HG02943 (cell line): ENCODE results near the gene TSPAN12.
"Not testable (repeated sequence)": the region's sequence is repeated elsewhere in the genome, so short reads cannot be mapped to it uniquely, and the experiment has no call there.

Source experiments
- ATAC-seq: cut with Tn5 transposase; IDR thresholded peaks from one replicate; pipeline ENCODE4 v1.9.1; 2021; ENCODE audit warnings: mild to moderate bottlenecking, low read depth, moderate library complexity; ENCODE audit not compliant: unreplicated experiment

Gene TSPAN12

DNA sequence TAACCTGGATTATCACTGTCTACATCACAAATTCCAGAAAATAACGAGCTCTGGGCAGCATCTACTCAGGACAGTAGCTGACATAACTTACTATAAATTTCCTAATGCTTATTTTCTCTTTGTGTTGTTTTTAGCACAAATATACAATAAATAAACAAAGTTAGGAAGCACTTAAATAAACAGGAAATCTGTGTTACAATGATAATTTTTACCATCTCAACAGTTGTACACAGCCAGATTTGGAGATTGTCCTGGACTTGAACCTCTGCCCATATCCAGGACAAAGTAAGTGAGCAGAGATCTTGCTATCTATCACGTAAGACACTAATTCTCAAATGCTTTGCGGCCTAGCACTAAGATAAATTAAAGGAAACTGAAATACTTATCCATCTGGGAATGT, 48.7 kb downstream of the TSPAN12 start:
- no peak for ATAC-seq

DNA sequence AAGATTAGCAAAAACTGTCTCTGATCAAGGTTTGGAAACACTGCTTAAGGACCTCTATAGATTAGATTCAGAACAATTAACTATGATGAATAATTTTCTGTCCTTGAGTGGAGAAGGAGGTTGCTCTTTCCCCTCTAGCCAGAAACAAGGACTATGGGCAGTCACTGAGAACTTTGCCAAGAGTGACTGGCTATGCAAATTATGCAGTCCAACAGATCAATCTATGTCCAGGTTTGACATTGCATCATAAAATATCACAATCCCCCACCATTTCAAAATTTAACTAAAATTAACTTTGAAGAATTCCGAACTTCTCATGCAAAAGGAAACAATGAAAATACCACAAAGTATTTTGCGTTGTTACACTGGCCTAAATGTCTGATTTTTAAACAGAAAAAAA, 50.6 kb downstream of the TSPAN12 start:
- no peak for ATAC-seq

DNA sequence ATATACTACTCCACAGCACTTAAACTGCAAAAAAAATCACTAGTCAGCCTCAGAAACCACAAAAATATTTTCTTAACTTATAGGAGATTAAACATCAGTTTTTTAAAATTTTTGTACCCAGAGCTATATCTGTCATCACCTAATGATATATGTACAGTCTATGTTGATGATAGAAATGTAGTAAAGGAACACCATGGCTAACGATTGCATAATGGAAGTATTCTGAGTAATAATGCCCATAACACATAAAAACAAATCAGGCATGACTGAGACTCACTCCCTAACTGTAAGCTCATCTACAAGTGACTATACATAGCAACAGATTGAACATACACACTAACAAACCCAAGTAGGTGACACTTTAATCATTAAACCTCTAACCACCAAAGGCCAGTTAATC, 51.3 kb downstream of the TSPAN12 start:
- ATAC-seq: peak; percentile 57

DNA sequence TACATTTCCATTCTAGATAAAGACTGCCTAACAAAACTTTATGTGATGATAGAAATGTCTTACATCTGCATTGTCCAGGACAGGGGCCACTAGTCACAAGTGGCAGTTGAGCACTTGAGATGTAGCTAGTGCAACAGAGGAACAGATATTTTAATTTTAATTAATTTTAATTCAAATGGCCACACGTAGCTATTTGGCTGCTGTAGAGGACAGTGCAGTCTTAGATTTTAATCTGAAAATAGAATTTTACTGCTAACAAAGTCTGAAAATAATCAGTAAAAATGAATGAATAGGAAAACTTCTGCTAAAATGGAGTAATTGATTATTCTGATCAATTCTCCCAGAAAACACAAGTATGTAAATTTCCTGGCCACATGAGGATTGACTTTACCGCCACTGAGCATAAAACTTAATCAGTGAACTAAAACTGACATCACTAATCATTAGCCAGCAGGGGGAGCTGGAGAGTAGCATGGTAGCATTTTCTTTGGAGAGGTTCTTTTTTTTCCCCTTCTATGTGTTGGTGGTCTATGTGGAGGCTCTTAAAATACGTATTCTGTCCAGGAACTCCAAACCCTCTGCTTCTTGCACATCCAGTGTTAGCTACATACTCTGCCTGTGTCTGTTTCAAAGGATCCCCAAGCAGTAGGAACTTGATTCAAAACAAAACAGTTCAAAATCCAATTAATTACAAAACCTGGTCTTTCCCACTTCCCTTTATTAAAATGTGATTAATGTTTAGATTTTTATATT, 52.1 kb downstream of the TSPAN12 start:
- no peak for ATAC-seq

DNA sequence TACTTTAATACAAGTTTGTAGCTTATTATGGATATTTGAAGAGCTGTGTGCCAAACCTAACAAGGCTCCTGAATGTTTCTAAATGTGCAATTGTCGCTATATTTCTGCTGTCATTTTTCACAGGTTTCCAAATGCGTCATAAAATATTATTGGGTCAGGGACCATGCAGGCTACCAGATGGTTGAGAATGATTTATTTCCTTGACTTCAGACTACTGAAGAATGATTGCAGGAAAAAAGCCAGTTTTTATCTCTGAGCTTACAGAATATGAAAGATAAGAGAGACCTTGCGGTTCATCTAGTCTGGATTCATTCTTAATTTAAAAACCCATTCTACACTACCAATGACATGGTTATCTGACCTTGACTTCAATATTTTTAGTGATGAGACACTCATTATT, 55.2 kb downstream of the TSPAN12 start:
- ATAC-seq: no peak

DNA sequence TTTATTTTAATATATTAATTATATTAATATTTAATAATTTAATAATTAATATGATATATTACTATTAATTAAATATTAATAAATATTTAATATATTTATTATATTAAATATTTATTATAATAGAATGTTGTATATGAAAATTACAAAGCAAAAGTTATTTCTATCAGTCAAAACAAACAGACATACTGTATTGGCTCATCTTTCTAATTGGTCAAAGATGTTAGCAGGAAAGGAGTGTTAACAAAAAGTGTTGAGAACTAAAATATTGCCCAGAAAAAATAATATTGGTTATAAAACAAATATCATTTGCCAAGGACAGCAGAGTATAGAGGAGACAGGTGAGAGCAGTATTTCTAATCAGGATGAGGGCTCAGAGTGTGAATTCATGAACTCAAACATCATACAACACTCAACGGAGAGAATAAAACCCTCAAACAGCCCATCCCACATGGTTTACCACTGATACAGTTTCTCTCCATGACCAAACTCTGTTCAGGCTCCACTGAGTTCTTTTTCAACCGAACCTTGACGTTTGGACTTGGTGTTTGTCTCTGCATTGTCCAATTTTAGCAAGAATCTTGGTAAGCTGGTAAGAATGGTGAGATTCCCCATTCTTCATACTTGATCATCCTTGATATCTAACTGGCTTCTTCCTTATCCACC, 58.0 kb downstream of the TSPAN12 start:
- no peak for ATAC-seq

DNA sequence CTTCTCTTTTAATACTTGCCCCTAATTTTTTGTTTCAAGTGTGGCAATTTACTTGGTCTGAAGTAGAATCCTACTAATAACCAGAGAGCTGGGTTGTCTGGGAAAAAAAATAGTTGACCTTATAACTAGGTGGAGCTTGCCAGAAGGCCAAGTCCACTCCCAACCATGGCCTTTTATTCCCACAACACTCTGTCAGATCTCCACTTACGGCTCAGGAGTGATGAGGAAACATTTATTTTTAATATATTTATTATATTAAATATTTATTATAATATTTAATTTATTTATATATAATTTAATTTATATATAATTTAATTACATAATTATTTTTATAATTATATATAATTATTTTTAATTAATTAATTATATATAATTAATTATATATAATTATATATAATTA, 58.8 kb downstream of the TSPAN12 start:
- no peak for ATAC-seq

DNA sequence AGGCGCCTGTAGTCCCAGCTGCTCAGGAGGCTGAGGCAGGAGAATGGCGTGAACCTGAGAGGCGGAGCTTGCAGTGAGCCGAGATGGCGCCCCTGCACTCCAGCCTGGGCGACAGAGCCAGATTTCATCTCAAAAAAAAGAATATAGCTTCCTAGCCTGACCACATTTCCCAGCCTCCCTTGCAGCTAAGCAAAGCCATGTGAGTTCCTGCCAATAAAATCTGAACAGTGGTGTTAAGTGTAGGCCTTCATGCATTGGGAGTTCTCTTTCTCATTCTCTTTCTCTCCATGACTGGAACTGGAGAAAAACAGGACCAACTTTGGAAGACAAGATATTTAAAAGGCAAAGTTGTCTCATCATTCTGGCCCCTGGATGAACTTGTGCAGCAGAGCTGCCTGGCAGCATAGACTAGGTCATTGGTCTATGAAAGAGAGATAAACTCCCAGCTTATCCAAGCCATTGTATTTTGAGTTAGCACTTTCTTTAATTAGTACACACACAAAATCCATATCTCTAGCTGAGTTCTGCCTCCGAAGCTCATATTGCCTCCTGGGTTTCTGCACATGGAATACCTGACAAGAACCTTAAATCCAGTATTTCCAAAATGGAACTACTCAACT, 60.8 kb downstream of the TSPAN12 start:
- ATAC-seq: no peak

DNA sequence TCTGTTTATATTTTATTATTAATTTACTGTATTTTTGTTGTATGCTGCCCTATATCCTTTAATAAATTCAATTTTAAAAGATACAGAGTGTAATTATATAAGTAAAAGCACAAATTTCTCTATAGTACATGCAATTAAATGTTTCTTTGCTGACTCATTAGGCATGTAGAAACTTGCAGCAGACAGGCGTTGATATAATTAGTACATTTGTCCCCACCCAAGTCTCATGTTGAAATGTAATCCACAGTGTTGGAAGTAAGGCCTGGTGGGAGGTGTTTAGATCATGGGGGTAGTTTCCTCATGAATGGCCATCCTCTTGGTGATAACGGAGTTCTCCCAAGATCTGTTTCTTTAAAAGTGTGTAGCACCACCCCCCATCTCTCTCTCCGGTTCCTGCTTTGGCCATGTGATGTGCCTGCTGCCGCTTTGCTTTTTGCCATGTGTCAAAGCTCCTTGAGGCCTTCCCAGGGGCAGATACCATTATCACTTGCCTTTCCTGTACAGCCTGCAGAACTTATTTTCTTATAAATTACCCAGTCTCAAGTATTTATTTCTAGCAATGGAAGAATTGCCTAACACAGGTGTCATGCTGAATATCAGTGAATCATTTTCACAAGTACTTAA, 63.7 kb downstream of the TSPAN12 start:
- ATAC-seq: no peak

DNA sequence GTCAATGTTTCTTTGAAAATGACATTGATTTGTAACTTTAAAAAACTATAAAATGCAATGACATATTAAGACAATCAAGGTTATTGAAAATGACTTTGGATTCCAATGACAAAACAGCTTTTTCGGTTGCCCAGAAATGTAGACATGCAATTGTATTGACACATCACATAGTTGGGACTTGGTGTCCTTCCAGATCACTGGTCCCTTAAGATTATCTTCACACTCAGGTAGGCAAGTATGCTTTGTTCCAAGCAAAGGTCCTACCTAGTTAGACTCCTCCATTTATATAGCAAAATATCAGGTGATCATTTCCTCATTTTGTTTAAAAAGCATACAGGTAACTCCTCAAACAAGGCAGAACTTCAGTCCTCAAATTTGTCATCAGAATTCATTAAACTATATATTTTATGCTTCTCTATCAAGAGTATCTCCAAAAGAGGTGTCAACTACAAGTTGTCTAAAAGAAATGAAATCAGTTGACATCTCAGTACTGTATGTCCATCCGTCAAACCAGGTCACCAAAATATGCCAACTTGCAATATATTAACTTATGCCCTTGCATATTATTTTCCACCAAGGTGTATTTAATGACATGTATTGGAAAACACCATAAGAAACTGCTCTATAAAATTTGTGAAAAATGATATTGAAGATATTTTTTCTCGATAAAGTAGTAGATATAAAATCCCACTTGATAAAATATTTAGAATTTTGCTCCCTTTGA, 64.6 kb downstream of the TSPAN12 start:
- no peak for ATAC-seq

DNA sequence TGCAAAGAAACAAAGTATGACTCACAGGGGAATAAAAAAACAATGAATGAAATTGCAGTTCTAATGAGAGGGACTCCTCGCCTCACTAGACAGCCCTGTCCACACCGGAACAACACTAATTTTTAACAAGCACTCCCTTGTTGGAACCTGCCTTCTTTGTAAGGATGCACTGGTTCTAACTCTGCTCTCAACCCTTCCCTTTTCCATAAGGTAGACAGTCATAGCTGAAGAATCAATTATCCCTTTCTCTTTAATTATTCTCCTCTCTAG, 65.1 kb downstream of the TSPAN12 start:
- ATAC-seq: peak; percentile 22

DNA sequence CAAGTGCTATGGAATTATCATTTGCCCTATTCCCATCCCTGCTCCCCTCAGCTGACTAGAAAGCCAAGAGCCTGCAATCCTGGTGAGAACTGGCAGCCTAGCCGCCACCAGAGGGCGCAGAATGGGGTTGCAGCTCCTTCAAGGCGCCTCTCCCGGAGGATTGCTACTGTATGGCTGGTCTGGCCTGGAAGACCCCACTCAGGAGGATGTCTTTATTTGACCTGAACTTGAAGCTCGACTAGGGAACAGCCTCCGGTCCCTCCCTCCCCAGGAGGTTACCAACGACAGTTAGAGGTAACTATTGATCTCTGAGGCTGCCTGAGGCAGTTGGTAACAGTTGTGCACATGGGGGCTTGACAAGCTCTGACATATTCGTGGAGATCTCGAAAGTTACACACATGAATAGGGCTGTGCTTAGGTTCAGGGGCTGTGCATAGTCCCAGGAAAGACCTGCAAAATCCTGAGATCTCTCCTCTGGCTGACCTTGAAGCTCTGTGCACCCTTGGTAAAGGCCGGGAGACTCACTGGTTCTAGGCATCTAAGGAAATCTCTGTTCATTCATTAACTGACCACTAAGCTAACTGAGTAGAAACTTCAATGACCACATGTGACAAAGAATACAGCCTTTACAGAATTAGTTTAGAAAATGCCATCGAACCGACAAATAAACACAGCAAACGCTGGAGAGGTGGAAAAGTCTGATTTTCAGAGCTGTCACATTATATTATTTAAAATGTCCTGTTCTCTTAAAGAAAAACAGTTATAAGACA, 65.7 kb downstream of the TSPAN12 start:
- ATAC-seq: peak; percentile 76

DNA sequence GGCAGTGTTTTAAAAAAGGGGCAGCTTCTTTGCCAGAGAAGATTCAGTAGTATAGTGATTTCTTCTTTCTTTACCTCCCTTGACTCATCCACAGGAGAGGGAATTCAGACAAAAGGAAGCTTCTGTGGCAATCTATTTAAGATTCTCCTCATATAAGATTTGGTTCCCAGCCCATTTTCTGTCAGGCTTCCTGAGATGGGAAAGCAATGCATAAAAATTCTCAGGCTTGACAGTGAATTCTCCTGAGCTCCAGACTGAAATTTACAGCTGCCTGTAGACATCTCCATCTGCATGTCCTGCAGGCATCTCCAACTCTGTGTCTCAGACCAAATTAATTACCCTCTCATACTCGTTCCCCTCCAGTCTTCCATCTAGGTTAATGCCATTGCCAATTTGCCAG, 72.8 kb downstream of the TSPAN12 start:
- no peak for ATAC-seq

DNA sequence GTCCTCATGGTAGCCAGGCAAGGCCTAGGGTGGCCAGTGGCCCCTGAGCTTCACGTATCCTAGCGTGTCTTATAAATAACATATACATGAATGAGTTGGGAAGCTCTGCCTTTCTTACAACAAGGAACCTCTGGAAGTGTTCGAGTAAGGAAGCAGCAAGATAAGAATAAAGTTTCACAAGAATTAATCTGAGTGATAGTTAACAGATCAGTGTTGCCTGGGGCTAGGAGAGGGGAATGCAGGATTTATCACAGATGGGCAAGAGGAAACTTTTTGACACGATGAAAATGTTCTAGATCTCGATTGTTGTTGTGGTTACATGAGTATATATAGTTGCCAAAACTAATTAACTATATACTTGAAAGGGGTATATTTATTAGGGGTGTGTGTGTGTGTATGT, 74.2 kb downstream of the TSPAN12 start:
- no peak for ATAC-seq

DNA sequence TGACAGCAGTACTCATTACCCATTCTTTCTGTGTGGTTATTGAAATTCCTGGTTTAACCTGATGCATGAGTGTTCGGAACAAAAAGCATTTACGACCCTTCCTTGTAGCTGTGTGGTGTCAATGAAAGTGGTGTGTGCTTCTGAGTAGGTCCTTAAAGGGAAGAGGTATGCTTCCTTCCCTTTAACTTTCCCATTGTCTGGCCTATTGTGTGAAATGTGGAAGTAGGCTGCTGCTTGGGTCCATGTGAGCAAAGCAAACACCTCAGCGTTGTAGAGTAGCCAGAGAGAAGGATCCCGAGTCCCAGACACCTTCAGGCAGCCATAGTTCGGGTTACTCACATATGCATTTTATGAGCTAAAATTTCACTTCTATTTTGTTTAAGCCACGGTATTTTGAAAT, 74.7 kb downstream of the TSPAN12 start:
- no peak for ATAC-seq

DNA sequence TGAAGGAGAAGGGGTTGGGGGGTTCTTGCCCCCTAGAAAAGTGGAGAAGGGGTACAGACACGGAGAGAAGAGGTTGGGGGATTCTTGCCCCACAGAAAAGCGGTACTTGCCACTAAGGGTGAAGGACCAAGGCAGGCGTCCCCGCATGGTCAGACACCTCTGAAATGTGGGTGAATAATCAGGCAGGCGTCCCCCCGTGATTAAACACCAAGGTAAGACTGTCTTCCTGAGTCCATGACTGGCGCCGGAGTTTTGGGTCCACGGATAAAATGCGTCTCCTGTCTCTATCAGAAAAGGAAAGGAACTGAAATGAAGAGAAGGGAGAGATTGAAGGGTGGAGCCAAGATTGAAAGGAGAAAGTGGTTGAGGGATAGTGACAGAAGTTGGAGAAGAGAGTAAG, 76.0 kb downstream of the TSPAN12 start:
- ATAC-seq: not testable (repeated sequence)

DNA sequence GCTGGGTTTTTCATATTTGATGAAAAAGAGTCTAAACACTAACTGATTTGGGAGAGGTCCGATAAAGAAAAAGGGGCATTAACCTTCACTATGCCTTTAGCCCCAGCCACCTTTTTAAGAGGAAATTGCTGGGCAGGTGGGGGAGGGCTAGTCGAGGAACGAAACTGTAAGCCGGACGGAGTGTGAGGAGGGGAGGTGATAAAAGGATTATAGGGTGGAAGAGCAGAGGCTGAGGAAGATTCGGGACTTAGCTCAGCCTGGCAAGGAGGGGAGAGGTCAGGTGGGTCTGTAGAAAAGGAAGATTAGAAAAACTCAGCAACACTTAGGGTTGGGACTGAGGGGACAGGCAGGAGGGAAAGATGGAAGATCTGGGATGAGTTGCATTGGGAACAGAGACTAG, 77.0 kb downstream of the TSPAN12 start:
- ATAC-seq: no peak

DNA sequence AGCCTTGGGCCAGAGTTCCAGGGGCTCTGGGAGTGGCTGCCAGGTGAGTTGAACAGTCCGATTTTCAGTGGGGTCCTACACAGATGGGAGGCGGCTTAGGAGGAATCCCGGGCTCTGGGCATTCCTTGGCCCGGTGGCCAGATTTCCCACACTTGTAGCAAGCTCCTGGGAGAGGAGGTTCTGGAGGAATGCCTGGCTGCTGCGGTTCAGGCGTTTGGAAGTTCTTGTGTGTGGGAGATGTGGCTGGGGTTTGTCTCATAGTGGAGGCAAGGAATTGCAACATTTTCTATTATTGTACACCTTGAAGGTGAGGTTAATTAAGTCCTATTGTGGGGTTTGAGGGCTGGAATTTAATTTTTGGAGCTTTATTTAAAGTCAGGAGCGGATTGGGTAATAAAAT, 77.5 kb downstream of the TSPAN12 start:
- not testable (repeated sequence) for ATAC-seq

DNA sequence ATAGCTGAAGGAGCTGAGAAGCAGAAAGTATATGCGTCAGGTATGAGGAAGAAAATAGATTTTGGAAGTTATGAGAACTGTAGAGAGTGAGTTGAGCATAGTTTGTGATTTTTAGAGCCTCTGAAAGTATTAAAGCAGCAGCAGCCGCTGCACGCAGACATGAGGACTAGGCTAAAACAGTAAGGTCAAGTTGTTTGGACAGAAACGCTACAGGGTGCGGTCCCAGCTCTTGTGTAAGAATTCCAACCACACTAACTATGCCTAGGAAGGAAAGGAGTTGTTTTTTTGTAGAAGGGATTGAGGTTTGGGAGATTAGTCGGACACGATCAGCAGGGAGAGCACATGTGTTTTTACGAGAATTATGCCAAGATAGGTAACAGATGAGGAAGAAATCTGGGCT, 78.9 kb downstream of the TSPAN12 start:
- not testable (repeated sequence) for ATAC-seq

DNA sequence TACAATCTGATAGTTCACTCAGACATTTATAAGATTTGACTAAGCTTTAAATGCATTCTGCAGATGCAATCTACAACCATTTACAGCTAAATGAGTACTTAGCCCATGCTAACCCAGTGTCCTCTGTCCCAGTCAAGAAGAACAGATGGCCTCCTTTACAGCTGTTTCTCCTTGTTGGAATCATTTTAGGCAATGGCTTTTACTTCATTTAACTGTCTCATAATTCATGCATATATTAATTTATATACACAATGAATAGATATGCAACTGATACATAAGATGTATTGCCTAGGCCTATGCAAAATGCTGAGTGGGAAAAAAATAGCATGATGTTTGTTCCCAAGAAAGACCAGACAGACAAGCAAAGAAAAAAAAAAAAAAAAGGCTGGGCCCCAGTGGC, 82.2 kb downstream of the TSPAN12 start:
- no peak for ATAC-seq
